Measurements from ENCODE around the gene PHLPP1. TPM values are rescaled to one million over a fixed set of nuclear protein-coding genes. Genes with fewer than 3 reads are reported as not detected.

The PHLPP1 gene
- total RNA-seq, 1 donor from 2014 or later: 12.3 TPM

GRCh38 chr18:62829936-62830335 is 114.6 kb downstream of the PHLPP1 start:
- Mint-ChIP-seq H3K9me3 (no peaks in the 10 kb centered on the region), H3K4me1 (peaks cover 4% of the 10 kb centered on the region), H3K27me3 (no peaks in the 10 kb centered on the region), H3K36me3 (ENCODE audit: low read depth) (peaks cover 3% of the 10 kb centered on the region), H3K4me3 (no peak overlapping the region), H3K27ac (no peak overlapping the region)
- intact Hi-C loops (cut with micrococcal nuclease): no loop called here
- DNase-seq: no peak

GRCh38 chr18:62832282-62832681 is 116.9 kb downstream of the PHLPP1 start:
- H3K27ac Mint-ChIP-seq: no peak overlapping the region
- intact Hi-C loops (cut with micrococcal nuclease): no loop called here
- no peaks in the 10 kb centered on the region for H3K9me3 Mint-ChIP-seq
- peaks cover 4% of the 10 kb centered on the region for H3K4me1 Mint-ChIP-seq
- H3K4me3 Mint-ChIP-seq: no peak overlapping the region
- peaks cover 3% of the 10 kb centered on the region for H3K36me3 Mint-ChIP-seq (ENCODE audit: low read depth)
- H3K27me3 Mint-ChIP-seq: no peaks in the 10 kb centered on the region
- no peak for DNase-seq

- no peak for DNase-seq
- H3K27me3 Mint-ChIP-seq: no peaks in the 10 kb centered on the region
- H3K27ac Mint-ChIP-seq: no peak overlapping the region
- no peaks in the 10 kb centered on the region for H3K9me3 Mint-ChIP-seq
- intact Hi-C loops (cut with micrococcal nuclease): no loop called here
- peaks cover 1% of the 10 kb centered on the region for H3K4me1 Mint-ChIP-seq
- no peak overlapping the region for H3K4me3 Mint-ChIP-seq
- H3K36me3 Mint-ChIP-seq (ENCODE audit: low read depth): peaks cover 3% of the 10 kb centered on the region
Observed at GRCh38 chr18:62833494-62833893, 118.2 kb downstream of the PHLPP1 start.

- no peaks in the 10 kb centered on the region for H3K27me3 Mint-ChIP-seq
- H3K4me3 Mint-ChIP-seq: no peak overlapping the region
- H3K27ac Mint-ChIP-seq: no peak overlapping the region
- H3K4me1 Mint-ChIP-seq: peaks cover 1% of the 10 kb centered on the region
- peaks cover 3% of the 10 kb centered on the region for H3K36me3 Mint-ChIP-seq (ENCODE audit: low read depth)
- H3K9me3 Mint-ChIP-seq: no peaks in the 10 kb centered on the region
- DNase-seq: no peak
- intact Hi-C loops (cut with micrococcal nuclease): no loop called here
Observed at GRCh38 chr18:62834715-62835114, 119.4 kb downstream of the PHLPP1 start.

- Mint-ChIP-seq H3K27me3 (no peaks in the 10 kb centered on the region), H3K4me3 (no peak overlapping the region)
Observed at GRCh38 chr18:62837011-62837410, 121.7 kb downstream of the PHLPP1 start.

GRCh38 chr18:62838475-62839098 is 123.2 kb downstream of the PHLPP1 start:
- no peak overlapping the region for H3K4me3 Mint-ChIP-seq
- no peaks in the 10 kb centered on the region for H3K36me3 Mint-ChIP-seq (ENCODE audit: low read depth)
- no peaks in the 10 kb centered on the region for H3K27me3 Mint-ChIP-seq
- peaks cover 10% of the 10 kb centered on the region for H3K4me1 Mint-ChIP-seq
- DNase-seq: no peak
- H3K27ac Mint-ChIP-seq: no peak overlapping the region
- intact Hi-C loops (cut with micrococcal nuclease): no loop called here
- H3K9me3 Mint-ChIP-seq: no peaks in the 10 kb centered on the region

More at GRCh38 chr18:62837011-62837410, 121.7 kb downstream of the PHLPP1 start:
- Mint-ChIP-seq H3K9me3 (no peaks in the 10 kb centered on the region), H3K36me3 (ENCODE audit: low read depth) (no peaks in the 10 kb centered on the region), H3K27ac (no peak overlapping the region), H3K4me1 (peaks cover 5% of the 10 kb centered on the region)
- intact Hi-C loops (cut with micrococcal nuclease): no loop called here
- DNase-seq: no peak

GRCh38 chr18:62839874-62840713 is 124.8 kb downstream of the PHLPP1 start:
- no peaks in the 10 kb centered on the region for H3K9me3 Mint-ChIP-seq
- H3K27ac Mint-ChIP-seq: no peak overlapping the region
- no peak overlapping the region for H3K4me3 Mint-ChIP-seq
- H3K4me1 Mint-ChIP-seq: peaks cover 22% of the 10 kb centered on the region
- intact Hi-C loops (cut with micrococcal nuclease): loop anchor here (10.0 kb wide), 3 partner anchors 115 to 515 kb away; partner anchors contain the start of genes TNFRSF11A and ZCCHC2
- no peak for DNase-seq
- H3K27me3 Mint-ChIP-seq: no peaks in the 10 kb centered on the region
- no peaks in the 10 kb centered on the region for H3K36me3 Mint-ChIP-seq (ENCODE audit: low read depth)

GRCh38 chr18:62841405-62841804 is 126.1 kb downstream of the PHLPP1 start:
- Mint-ChIP-seq H3K4me1 (peaks cover 31% of the 10 kb centered on the region), H3K4me3 (no peak overlapping the region), H3K27me3 (no peaks in the 10 kb centered on the region), H3K27ac (no peak overlapping the region), H3K36me3 (ENCODE audit: low read depth) (no peaks in the 10 kb centered on the region), H3K9me3 (peaks cover 3% of the 10 kb centered on the region)
- DNase-seq: no peak
- intact Hi-C loops (cut with micrococcal nuclease): loop anchor here (10.0 kb wide), 3 partner anchors 113 to 517 kb away; partner anchors contain the start of genes TNFRSF11A and ZCCHC2

GRCh38 chr18:62842898-62843297 is 127.6 kb downstream of the PHLPP1 start:
- H3K9me3 Mint-ChIP-seq: peaks cover 3% of the 10 kb centered on the region
- intact Hi-C loops (cut with micrococcal nuclease): loop anchor here (10.0 kb wide), 3 partner anchors 112 to 518 kb away; partner anchors contain the start of genes TNFRSF11A and ZCCHC2
- no peak overlapping the region for H3K4me3 Mint-ChIP-seq
- no peaks in the 10 kb centered on the region for H3K27me3 Mint-ChIP-seq
- H3K36me3 Mint-ChIP-seq (ENCODE audit: low read depth): no peaks in the 10 kb centered on the region
- DNase-seq: no peak
- H3K27ac Mint-ChIP-seq: peak overlapping the region; percentile 9
- peaks cover 33% of the 10 kb centered on the region for H3K4me1 Mint-ChIP-seq

- no peaks in the 10 kb centered on the region for H3K36me3 Mint-ChIP-seq (ENCODE audit: low read depth)
- peaks cover 30% of the 10 kb centered on the region for H3K4me1 Mint-ChIP-seq
- DNase-seq: peak; percentile 72
- peaks cover 3% of the 10 kb centered on the region for H3K9me3 Mint-ChIP-seq
- H3K27me3 Mint-ChIP-seq: no peaks in the 10 kb centered on the region
- intact Hi-C loops (cut with micrococcal nuclease): loop anchor here (1.0 to 10.0 kb wide), 11 partner anchors 24 to 1106 kb away; partner anchors contain the start of genes PHLPP1, TNFRSF11A, VPS4B and ZCCHC2
- peak overlapping the region; percentile 94 for H3K27ac Mint-ChIP-seq
- H3K4me3 Mint-ChIP-seq: peak overlapping the region; percentile 80
Observed at GRCh38 chr18:62844850-62845643, 129.7 kb downstream of the PHLPP1 start.

- Mint-ChIP-seq H3K4me3 (peak overlapping the region; percentile 15), H3K36me3 (ENCODE audit: low read depth) (no peaks in the 10 kb centered on the region), H3K27ac (peak overlapping the region; percentile 78), H3K27me3 (no peaks in the 10 kb centered on the region), H3K9me3 (peaks cover 3% of the 10 kb centered on the region), H3K4me1 (peaks cover 28% of the 10 kb centered on the region)
- DNase-seq: no peak
- intact Hi-C loops (cut with micrococcal nuclease): loop anchor here (5.0 to 10.0 kb wide), 7 partner anchors 36 to 576 kb away; partner anchors contain the start of genes TNFRSF11A, VPS4B and ZCCHC2
Observed at GRCh38 chr18:62846313-62846712, 131.0 kb downstream of the PHLPP1 start.

GRCh38 chr18:62847081-62847480 is 131.7 kb downstream of the PHLPP1 start:
- Mint-ChIP-seq H3K4me3 (no peak overlapping the region), H3K27me3 (no peaks in the 10 kb centered on the region), H3K27ac (no peak overlapping the region), H3K36me3 (ENCODE audit: low read depth) (no peaks in the 10 kb centered on the region), H3K4me1 (peaks cover 28% of the 10 kb centered on the region), H3K9me3 (peaks cover 3% of the 10 kb centered on the region)
- intact Hi-C loops (cut with micrococcal nuclease): loop anchor here (5.0 to 10.0 kb wide), 7 partner anchors 35 to 575 kb away; partner anchors contain the start of genes TNFRSF11A, VPS4B and ZCCHC2
- no peak for DNase-seq

- intact Hi-C loops (cut with micrococcal nuclease): loop anchor here (5.0 to 10.0 kb wide), 7 partner anchors 33 to 573 kb away; partner anchors contain the start of genes TNFRSF11A, VPS4B and ZCCHC2
Observed at GRCh38 chr18:62848946-62849345, 133.6 kb downstream of the PHLPP1 start.

More at GRCh38 chr18:62848946-62849345, 133.6 kb downstream of the PHLPP1 start:
- peaks cover 22% of the 10 kb centered on the region for H3K4me1 Mint-ChIP-seq
- H3K36me3 Mint-ChIP-seq (ENCODE audit: low read depth): no peaks in the 10 kb centered on the region
- H3K27me3 Mint-ChIP-seq: no peaks in the 10 kb centered on the region
- no peak overlapping the region for H3K27ac Mint-ChIP-seq
- H3K4me3 Mint-ChIP-seq: no peak overlapping the region
- peaks cover 3% of the 10 kb centered on the region for H3K9me3 Mint-ChIP-seq
- no peak for DNase-seq
